Endothelial cell of umbilical vein (primary cell): ENCODE measurements around the gene ATG10. TPM values are rescaled to one million over a fixed set of nuclear protein-coding genes. Genes with fewer than 3 reads are reported as not detected.

Experiments used
- BruUV-seq: library from RNA; stranded (reverse); fragments of 400-500 nt; replicated peaks from 2 replicates; lab custom pipeline; 2021; lab: Mats Ljungman, UMichigan
- CTCF ChIA-PET: fragments of 300-600, 350-600 bp; sonication (Branson Sonifier 250); formaldehyde crosslinking; loops from one replicate; lab custom pipeline; 2021; ENCODE audit warnings: antibody characterized with exemption, inconsistent platforms; lab: Charles Lee
- POLR2A ChIA-PET: fragments of 300-600, 350-600 bp; sonication (Branson Sonifier 250); formaldehyde crosslinking; loops from one replicate; lab custom pipeline; 2021; ENCODE audit warnings: antibody characterized with exemption, inconsistent platforms; lab: Charles Lee
- DNase-seq: peaks from one replicate; pipeline ENCODE4 v3.0.0-alpha.2; 2011; ENCODE audit warnings: low read depth, low spot score
- FAIRE-seq: peaks from 2 replicates; lab custom pipeline; 2011; peaks lifted over from hg19 to GRCh38; lab: Jason Lieb, UNC
- H2AFZ ChIP-seq: 2 replicates; pipeline ENCODE4 v1.6.0; 2012; ENCODE audit warnings: low read depth, low read length, control low read depth, inconsistent platforms
- H3K27ac ChIP-seq: 2 replicates; pipeline ENCODE4 v1.5.1; 2011; ENCODE audit warnings: low read depth, mild to moderate bottlenecking, control low read depth, low read length, moderate library complexity; ENCODE audit not compliant: insufficient read depth
- H3K27me3 ChIP-seq, 2 experiments: 2 replicates each; pipeline versions ENCODE4 v1.6.0 to v1.6.1; 2011; ENCODE audit warnings: low read length in 2 of 2, mixed read lengths in 1 of 2; ENCODE audit not compliant: control insufficient read depth in 2 of 2, insufficient read depth in 2 of 2
- H3K36me3 ChIP-seq, 2 experiments: 2 replicates in 1 of 2; 3 replicates in 1 of 2; pipeline ENCODE4 v1.5.1; 2011; ENCODE audit warnings: low read length in 2 of 2, mild to moderate bottlenecking in 1 of 2, moderate library complexity in 1 of 2; ENCODE audit not compliant: control insufficient read depth in 2 of 2, insufficient read depth in 2 of 2; ENCODE audit errors: extremely low read depth in 1 of 2
- H3K4me1 ChIP-seq: 3 replicates; pipeline ENCODE4 v1.5.1; 2011; ENCODE audit warnings: mild to moderate bottlenecking, low read length; ENCODE audit not compliant: control insufficient read depth, insufficient read depth; ENCODE audit errors: extremely low read depth
- H3K4me2 ChIP-seq: 2 replicates; pipeline ENCODE4 v1.6.1; 2011; ENCODE audit warnings: low read length, control low read depth, mixed read lengths; ENCODE audit not compliant: insufficient read depth
- H3K4me3 ChIP-seq, 3 experiments: fragments of 200-600 bp in 1 of 3; sonication (generic), shearing (Covaris generic) in 1 of 3; replicated peaks in 1 of 3; 2 replicates each; pipeline ENCODE4 v1.5.1; 2011 to 2016; ENCODE audit warnings: control low read depth in 3 of 3, low read length in 3 of 3, mild to moderate bottlenecking in 2 of 3, inconsistent platforms in 1 of 3, low read depth in 1 of 3, moderate library complexity in 1 of 3; ENCODE audit not compliant: insufficient read depth in 1 of 3
- H3K79me2 ChIP-seq: 2 replicates; pipeline ENCODE4 v1.6.0; 2012; ENCODE audit warnings: low read length, inconsistent platforms; ENCODE audit not compliant: control insufficient read depth, insufficient read depth
- H3K9ac ChIP-seq: replicated peaks from 2 replicates; pipeline ENCODE3; 2011; ENCODE audit warnings: low read length, control low read depth; ENCODE audit not compliant: insufficient read depth; ENCODE audit errors: extremely low read depth
- H3K9me1 ChIP-seq: replicated peaks from 3 replicates; pipeline ENCODE4 v1.6.0; 2011; ENCODE audit warnings: mild to moderate bottlenecking, low read length; ENCODE audit not compliant: control insufficient read depth, insufficient read depth; ENCODE audit errors: extremely low read depth
- H3K9me3 ChIP-seq: replicated peaks from 2 replicates; pipeline ENCODE4 v1.5.1; 2012; ENCODE audit warnings: low read length, inconsistent platforms; ENCODE audit not compliant: control insufficient read depth, insufficient read depth
- H4K20me1 ChIP-seq: replicated peaks from 2 replicates; pipeline ENCODE3; 2011; ENCODE audit warnings: mild to moderate bottlenecking, low read length; ENCODE audit not compliant: control insufficient read depth, insufficient read depth; ENCODE audit errors: extremely low read depth
- EZH2 ChIP-seq: IDR thresholded peaks from 2 replicates; pipeline ENCODE4 v1.6.1; 2012; ENCODE audit warnings: borderline replicate concordance, low read depth, mild to moderate bottlenecking, moderate library complexity, low read length, inconsistent platforms; ENCODE audit not compliant: severe bottlenecking
- FOS ChIP-seq: IDR thresholded peaks from 2 replicates; pipeline ENCODE4 v1.6.1; 2011; ENCODE audit warnings: mild to moderate bottlenecking, low read length, moderate library complexity, borderline replicate concordance; ENCODE audit not compliant: insufficient read depth
- GATA2 ChIP-seq: IDR thresholded peaks from 2 replicates; pipeline ENCODE4 v1.7.0; 2011; ENCODE audit warnings: low read depth, mild to moderate bottlenecking, moderate library complexity, mixed read lengths, low read length; ENCODE audit not compliant: insufficient read length, insufficient read depth
- JUN ChIP-seq: IDR thresholded peaks from 2 replicates; pipeline ENCODE4 v1.6.1; 2011; ENCODE audit warnings: borderline replicate concordance, low read depth; ENCODE audit not compliant: insufficient read length, insufficient read depth
- MYC ChIP-seq: IDR thresholded peaks from one replicate; pipeline ENCODE4 v1.6.1; 2011; ENCODE audit warnings: mild to moderate bottlenecking, low read depth, low read length
- POLR2A ChIP-seq: IDR thresholded peaks from 2 replicates; pipeline ENCODE4 v1.6.1; 2012; ENCODE audit warnings: low read depth, mild to moderate bottlenecking, control low read depth, low read length
- POLR2AphosphoS5 ChIP-seq: IDR thresholded peaks from 2 replicates; pipeline ENCODE4 v1.6.1; 2012; ENCODE audit warnings: low read depth, mild to moderate bottlenecking, control low read depth, low read length, moderate library complexity; ENCODE audit not compliant: insufficient read depth
- dilution Hi-C: fragments of 300-500 bp; cut with MboI; formaldehyde crosslinking; loops from one replicate; pipeline ENCODE4 v1.15.0; 2019; ENCODE audit warnings: low sequenced_read_pairs; ENCODE audit not compliant: extremely low pct_ligation_motif_present
- intact Hi-C: fragments of 100-400 bp; cut with micrococcal nuclease; formaldehyde crosslinking; loops from one replicate; pipeline ENCODE4 v1.10.0; 2022
- polyA plus RNA-seq, 4 experiments: library from polyadenylated mRNA; depleted of rRNA in 3 of 4; stranded (reverse) in 3 of 4; unstranded in 1 of 4; fragments of >200 nt; gene quantifications; 2 replicates each; pipeline versions ENCODE4 v1.2.1 to v1.2.3, GENCODE V29; 2011 to 2012; ENCODE audit warnings: missing spikeins in 1 of 4
- total RNA-seq: library from RNA; stranded (reverse); gene quantifications from 2 replicates; pipeline ENCODE4 v1.2.3, GENCODE V29; 2021
- TF ChIP-seq, protein P1 (sequence below): IDR thresholded peaks from 2 replicates; pipeline ENCODE4 v1.6.1; 2011; ENCODE audit not compliant: insufficient read depth, insufficient read length
- TF ChIP-seq, protein P2 (sequence below), 2 donors: IDR thresholded peaks; 1 replicate in 1 of 2; 2 replicates in 1 of 2; pipeline ENCODE4 v1.5.1; 2011; ENCODE audit warnings: low read length in 2 of 2, mild to moderate bottlenecking in 2 of 2, moderate library complexity in 2 of 2, control low read depth in 1 of 2, inconsistent platforms in 1 of 2, low read depth in 1 of 2; ENCODE audit not compliant: insufficient read depth in 1 of 2; ENCODE audit errors: extremely low read depth in 1 of 2

ATG10 gene
- total and polyA plus RNA-seq, 2 donors (not counting 3 experiments of a cell fraction or from before 2014, with no cell fraction given) = 1.6 to 3.9 TPM

DNA sequence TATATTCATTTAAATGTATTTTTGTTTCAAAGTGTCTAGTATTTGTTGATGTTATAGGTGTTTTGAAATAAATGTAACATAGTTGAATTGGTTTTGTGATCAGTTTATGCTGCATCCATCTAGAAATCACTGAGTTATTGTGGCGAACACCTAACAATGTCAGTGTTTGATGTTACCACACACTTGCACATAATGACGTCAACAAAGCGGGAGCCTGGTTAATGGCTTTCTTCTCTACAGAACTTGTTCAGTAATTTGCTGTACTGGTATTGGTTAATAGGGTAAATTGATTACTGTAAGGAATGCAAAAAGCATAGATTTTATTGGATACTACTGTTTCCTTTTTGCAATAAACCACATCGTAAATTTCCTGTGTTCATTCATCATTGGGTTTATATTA lies 133.0 kb downstream of the ATG10 start:
- FAIRE-seq = no peak
- dilution Hi-C loops = no loop called here
- intact Hi-C loops = loop anchor here (5.0 kb wide), 2 partner anchors 353 to 598 kb away; partner anchors contain the start of gene SSBP2
- Histone ChIP-seq H3K27me3 (no peaks in the 10 kb centered on the region), H4K20me1 (no peaks in the 10 kb centered on the region), H3K9me1 (no peaks in the 10 kb centered on the region), H3K4me3 (no peak overlapping the region), H3K9ac (no peak overlapping the region), H3K4me2 (no peak overlapping the region), H3K4me1 (no peaks in the 10 kb centered on the region), H2AFZ (no peak overlapping the region), H3K9me3 (no peaks in the 10 kb centered on the region), H3K27ac (no peak overlapping the region), H3K79me2 (no peaks in the 10 kb centered on the region), H3K36me3 (no peaks in the 10 kb centered on the region)
- TF ChIP-seq GATA2 (no peak), POLR2AphosphoS5 (no peak), MYC (no peak), EZH2 (no peak), FOS (no peak), POLR2A (no peak), JUN (no peak)
- TF ChIP-seq, protein P1, sequence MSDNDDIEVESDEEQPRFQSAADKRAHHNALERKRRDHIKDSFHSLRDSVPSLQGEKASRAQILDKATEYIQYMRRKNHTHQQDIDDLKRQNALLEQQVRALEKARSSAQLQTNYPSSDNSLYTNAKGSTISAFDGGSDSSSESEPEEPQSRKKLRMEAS = no peak
- TF ChIP-seq, protein P2, sequence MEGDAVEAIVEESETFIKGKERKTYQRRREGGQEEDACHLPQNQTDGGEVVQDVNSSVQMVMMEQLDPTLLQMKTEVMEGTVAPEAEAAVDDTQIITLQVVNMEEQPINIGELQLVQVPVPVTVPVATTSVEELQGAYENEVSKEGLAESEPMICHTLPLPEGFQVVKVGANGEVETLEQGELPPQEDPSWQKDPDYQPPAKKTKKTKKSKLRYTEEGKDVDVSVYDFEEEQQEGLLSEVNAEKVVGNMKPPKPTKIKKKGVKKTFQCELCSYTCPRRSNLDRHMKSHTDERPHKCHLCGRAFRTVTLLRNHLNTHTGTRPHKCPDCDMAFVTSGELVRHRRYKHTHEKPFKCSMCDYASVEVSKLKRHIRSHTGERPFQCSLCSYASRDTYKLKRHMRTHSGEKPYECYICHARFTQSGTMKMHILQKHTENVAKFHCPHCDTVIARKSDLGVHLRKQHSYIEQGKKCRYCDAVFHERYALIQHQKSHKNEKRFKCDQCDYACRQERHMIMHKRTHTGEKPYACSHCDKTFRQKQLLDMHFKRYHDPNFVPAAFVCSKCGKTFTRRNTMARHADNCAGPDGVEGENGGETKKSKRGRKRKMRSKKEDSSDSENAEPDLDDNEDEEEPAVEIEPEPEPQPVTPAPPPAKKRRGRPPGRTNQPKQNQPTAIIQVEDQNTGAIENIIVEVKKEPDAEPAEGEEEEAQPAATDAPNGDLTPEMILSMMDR (IDR thresholded peaks at IDR 0.05; ENCODE audit: extremely low read depth in 1 of 2, insufficient read depth in 1 of 2, low read depth in 1 of 2, low read length in 2 of 2) = no peak
- ChIA-PET CTCF (interaction anchor here (0.9 to 4.8 kb wide), 2 partner anchors 14 to 60 kb away, joined by 3 to 97 read pairs; no protein-coding TSS in a partner anchor), POLR2A (no interaction called here)
- DNase-seq = no peak
- BruUV-seq = no TSS peak
